GM12875 (cell line): ENCODE data around the gene CALM3.

Source experiments
- H3K4me3 ChIP-seq: one replicate; pipeline ENCODE4 v1.5.1; 2011; ENCODE audit warnings: low read depth, low read length, control low read depth
- CTCF ChIP-seq: IDR thresholded peaks from 2 replicates; pipeline ENCODE4 v1.5.1; 2011; ENCODE audit warnings: low read depth, mild to moderate bottlenecking, control low read depth, inconsistent platforms, low read length, moderate library complexity, borderline replicate concordance; ENCODE audit not compliant: insufficient read depth

CALM3 gene

GRCh38 chr19:46606019-46606418 lies 4.9 kb downstream of the CALM3 start:
- no peak overlapping the region for H3K4me3 ChIP-seq
- TF ChIP-seq CTCF = no peak

GRCh38 chr19:46606681-46607447 lies 5.7 kb downstream of the CALM3 start:
- no peak overlapping the region for H3K4me3 ChIP-seq
- no peak for TF ChIP-seq CTCF

GRCh38 chr19:46607448-46607841 lies 6.3 kb downstream of the CALM3 start:
- no peak overlapping the region for H3K4me3 ChIP-seq
- TF ChIP-seq CTCF = no peak

GRCh38 chr19:46608178-46608577 lies 7.0 kb downstream of the CALM3 start:
- TF ChIP-seq CTCF = no peak
- H3K4me3 ChIP-seq = no peak overlapping the region

GRCh38 chr19:46608581-46609345 lies 7.6 kb downstream of the CALM3 start:
- TF ChIP-seq CTCF = no peak
- H3K4me3 ChIP-seq = no peak overlapping the region

GRCh38 chr19:46609511-46610412 lies 8.6 kb downstream of the CALM3 start:
- no peak for TF ChIP-seq CTCF
- H3K4me3 ChIP-seq = no peak overlapping the region
